ENCODE results near the gene BRK1.

- no peak for TF ChIP-seq ZNF384 (IDR thresholded peaks at IDR 0.05)
- no peak for TF ChIP-seq FOXA1 (IDR thresholded peaks at IDR 0.05)
- TF ChIP-seq ARNT (IDR thresholded peaks at IDR 0.05): no peak
- no peak for TF ChIP-seq SUZ12 (IDR thresholded peaks at IDR 0.05)
- TF ChIP-seq FOXM1 (IDR thresholded peaks at IDR 0.05; ENCODE audit: borderline replicate concordance): no peak
Measured at GRCh38 chr3:10085738-10086137, 29.7 kb upstream of the BRK1 start.

All from HEK293T (cell line).